ENCODE measurements around the gene PANX2.

Gene PANX2

DNA sequence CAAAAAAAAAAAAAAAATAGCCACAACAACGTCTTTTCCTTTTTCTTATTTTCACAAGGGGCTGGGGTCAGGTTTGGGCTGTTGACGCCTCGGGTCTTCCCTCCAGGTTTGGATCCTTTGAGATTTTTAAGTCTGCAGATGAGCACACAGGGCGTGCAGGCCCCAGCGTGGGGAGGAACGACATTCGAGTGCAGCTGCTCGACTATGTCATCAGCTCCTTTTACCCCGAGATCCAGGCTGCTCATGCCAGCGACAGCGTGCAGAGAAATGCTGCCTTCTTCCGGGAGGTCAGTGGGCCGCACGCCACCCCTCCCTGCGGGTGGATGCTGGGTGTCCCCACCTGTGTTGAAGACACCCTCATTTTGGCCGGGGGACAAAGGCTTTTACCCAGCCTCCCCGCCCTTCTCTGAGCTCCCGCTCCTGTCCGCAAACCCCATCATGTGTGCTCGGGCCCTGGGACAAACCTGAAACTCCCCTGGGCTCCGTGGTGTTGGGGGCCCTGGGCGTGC, 38.0 kb downstream of the PANX2 start:
- no peak overlapping the region for H3K9ac ChIP-seq (ENCODE audit: low read length)
- peaks cover 54% of the 10 kb centered on the region for H3K36me3 ChIP-seq (ENCODE audit: insufficient read depth, low read length)
- H3K9me3 ChIP-seq (ENCODE audit: low read length): no peaks in the 10 kb centered on the region
- no peaks in the 10 kb centered on the region for H3K4me1 ChIP-seq (ENCODE audit: insufficient read depth, low read length)
- no peak overlapping the region for H3K4me3 ChIP-seq (ENCODE audit: low read depth in 1 of 2, low read length in 2 of 2)
- no peaks in the 10 kb centered on the region for H3K27me3 ChIP-seq (ENCODE audit: control insufficient read depth in 1 of 2, insufficient read depth in 2 of 2, low read length in 2 of 2)
- no peak overlapping the region for H3K27ac ChIP-seq (ENCODE audit: low read depth, low read length)

DNA sequence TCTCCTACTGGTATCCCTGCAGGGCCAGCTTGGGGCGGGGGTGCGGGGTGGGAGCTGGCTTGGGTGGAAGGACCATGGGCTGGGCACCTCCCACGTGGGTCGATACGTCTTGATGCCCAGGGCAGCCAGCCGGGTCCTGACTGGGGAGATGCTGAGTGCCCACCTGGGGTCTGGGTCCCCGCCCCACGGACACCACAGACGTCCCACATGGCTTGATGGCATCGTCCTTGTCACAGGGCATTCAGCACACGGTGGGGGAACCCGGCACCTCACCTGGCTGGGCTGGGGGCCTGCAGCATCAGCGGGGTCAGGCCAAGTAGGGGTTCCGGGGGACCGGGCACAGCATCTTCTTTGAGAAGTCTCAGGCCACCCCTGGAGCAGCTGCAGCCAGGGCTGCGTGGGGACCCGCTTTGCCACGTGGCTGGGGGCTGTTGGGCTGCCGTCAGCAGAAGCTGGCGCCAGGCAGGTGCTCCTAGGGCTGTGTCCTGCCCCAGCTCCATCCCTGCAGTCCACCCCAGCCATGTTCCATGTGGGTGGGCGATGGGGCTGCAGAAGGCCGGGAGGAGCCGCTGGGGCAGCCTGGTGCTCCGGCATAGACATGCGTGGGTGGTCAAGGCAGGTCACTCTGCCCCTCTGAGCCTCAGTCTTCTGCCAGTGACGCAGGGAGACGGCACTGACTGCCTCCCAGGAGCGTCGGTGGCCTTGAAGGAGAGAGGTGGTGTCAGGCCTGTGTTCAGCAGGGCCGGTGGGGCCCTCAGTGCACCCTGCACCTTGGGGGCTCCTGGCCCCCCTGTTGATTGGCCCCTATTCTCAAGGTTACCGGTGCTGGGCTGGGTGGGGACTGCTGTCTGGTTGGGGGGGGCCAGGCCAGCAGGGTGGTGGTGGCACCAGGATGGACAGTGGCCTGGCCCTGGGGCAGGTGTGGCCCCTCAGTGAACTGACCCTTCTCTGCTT, 38.7 kb downstream of the PANX2 start:
- no peak overlapping the region for H3K9ac ChIP-seq (ENCODE audit: low read length)
- H3K27me3 ChIP-seq (ENCODE audit: control insufficient read depth in 1 of 2, insufficient read depth in 2 of 2, low read length in 2 of 2): no peaks in the 10 kb centered on the region
- H3K27ac ChIP-seq (ENCODE audit: low read depth, low read length): no peak overlapping the region
- peaks cover 50% of the 10 kb centered on the region for H3K36me3 ChIP-seq (ENCODE audit: insufficient read depth, low read length)
- H3K4me1 ChIP-seq (ENCODE audit: insufficient read depth, low read length): no peaks in the 10 kb centered on the region
- H3K4me3 ChIP-seq (ENCODE audit: low read depth in 1 of 2, low read length in 2 of 2): no peak overlapping the region
- H3K9me3 ChIP-seq (ENCODE audit: low read length): no peaks in the 10 kb centered on the region

DNA sequence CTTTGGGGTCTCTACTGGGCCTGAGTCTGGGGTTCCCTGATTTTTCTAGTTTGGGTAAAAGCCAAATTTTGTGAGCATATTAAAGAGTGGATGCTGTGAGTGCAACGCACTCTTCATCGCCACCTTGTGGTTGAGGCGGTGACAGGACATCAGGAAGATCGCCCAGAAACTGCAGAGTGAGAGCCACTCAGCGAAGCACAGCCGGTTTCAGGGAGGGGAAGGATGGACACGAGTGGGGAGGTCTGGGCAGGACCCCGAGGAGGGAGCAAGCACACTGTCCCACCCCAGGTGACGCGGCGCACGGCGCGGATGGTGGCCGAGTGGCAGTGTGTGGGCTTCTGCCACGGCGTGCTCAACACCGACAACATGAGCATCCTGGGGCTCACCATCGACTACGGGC, 39.4 kb downstream of the PANX2 start:
- Histone ChIP-seq H3K27me3 (ENCODE audit: control insufficient read depth in 1 of 2, insufficient read depth in 2 of 2, low read length in 2 of 2) (no peaks in the 10 kb centered on the region), H3K9ac (ENCODE audit: low read length) (no peak overlapping the region), H3K4me3 (ENCODE audit: low read depth in 1 of 2, low read length in 2 of 2) (no peak overlapping the region), H3K9me3 (ENCODE audit: low read length) (no peaks in the 10 kb centered on the region), H3K4me1 (ENCODE audit: insufficient read depth, low read length) (no peaks in the 10 kb centered on the region), H3K27ac (ENCODE audit: low read depth, low read length) (no peak overlapping the region), H3K36me3 (ENCODE audit: insufficient read depth, low read length) (peaks cover 53% of the 10 kb centered on the region)

DNA sequence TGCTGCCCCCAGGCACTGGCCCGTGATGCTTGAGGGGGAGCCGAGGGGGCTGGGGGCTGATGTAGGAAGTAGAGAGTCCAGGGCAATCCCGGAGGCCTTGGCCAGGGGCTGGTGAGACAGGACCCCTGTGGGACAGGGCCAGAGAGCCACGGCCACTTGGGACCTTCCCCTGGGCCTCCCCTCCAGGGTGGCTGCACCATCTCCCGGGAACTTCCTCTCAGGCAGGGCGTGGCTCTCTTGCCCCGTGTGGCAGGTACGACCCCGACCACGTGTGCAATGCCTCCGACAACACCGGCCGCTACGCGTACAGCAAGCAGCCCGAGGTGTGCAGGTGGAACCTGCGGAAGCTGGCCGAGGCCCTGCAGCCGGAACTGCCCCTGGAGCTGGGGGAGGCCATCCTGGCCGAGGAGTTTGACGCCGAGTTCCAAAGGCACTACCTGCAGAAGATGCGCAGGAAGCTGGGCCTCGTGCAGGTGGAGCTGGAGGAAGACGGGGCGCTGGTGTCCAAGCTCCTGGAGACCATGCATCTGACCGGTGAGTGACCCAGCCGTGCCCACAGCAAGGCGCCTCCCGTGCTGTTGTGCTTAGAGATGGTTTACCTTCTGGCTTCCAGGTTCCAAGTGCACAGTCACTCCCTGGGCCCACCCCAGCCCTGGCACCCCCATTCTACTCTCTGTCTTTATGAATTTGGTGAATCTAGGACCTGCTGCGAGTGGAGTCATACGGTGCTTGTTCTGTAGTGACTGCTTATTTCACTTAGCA, 40.0 kb downstream of the PANX2 start:
- Histone ChIP-seq H3K4me3 (ENCODE audit: low read depth in 1 of 2, low read length in 2 of 2) (no peak overlapping the region), H3K9me3 (ENCODE audit: low read length) (no peaks in the 10 kb centered on the region), H3K36me3 (ENCODE audit: insufficient read depth, low read length) (peaks cover 54% of the 10 kb centered on the region)

DNA sequence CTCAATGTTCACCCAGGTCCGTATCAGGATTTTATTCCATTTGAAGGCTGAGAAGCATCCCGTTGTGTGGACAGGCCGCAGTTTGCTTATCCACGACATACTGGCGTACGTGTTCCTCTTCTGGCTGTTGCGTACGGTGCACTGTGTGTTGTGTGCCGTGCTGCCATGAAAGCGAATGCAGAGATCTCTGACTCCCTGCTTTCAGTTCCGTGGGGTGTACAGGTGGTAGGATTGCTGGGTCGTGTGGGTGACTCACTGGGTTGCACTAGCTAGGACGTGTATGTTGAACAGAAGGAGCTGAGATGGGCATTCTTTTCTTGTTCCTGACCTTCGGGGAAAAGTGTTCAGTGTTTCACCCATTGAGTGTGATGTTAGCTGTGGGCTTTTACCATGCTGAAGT, 40.6 kb downstream of the PANX2 start:
- Histone ChIP-seq H3K4me3 (ENCODE audit: low read depth in 1 of 2, low read length in 2 of 2) (no peak overlapping the region), H3K27ac (ENCODE audit: low read depth, low read length) (no peak overlapping the region), H3K27me3 (ENCODE audit: control insufficient read depth in 1 of 2, insufficient read depth in 2 of 2, low read length in 2 of 2) (no peaks in the 10 kb centered on the region), H3K4me1 (ENCODE audit: insufficient read depth, low read length) (no peaks in the 10 kb centered on the region), H3K9me3 (ENCODE audit: low read length) (no peaks in the 10 kb centered on the region), H3K9ac (ENCODE audit: low read length) (no peak overlapping the region), H3K36me3 (ENCODE audit: insufficient read depth, low read length) (peaks cover 56% of the 10 kb centered on the region)

More for the DNA sequence above, 40.0 kb downstream of the PANX2 start:
- Histone ChIP-seq H3K9ac (ENCODE audit: low read length) (no peak overlapping the region), H3K27me3 (ENCODE audit: control insufficient read depth in 1 of 2, insufficient read depth in 2 of 2, low read length in 2 of 2) (no peaks in the 10 kb centered on the region), H3K27ac (ENCODE audit: low read depth, low read length) (no peak overlapping the region), H3K4me1 (ENCODE audit: insufficient read depth, low read length) (no peaks in the 10 kb centered on the region)

DNA sequence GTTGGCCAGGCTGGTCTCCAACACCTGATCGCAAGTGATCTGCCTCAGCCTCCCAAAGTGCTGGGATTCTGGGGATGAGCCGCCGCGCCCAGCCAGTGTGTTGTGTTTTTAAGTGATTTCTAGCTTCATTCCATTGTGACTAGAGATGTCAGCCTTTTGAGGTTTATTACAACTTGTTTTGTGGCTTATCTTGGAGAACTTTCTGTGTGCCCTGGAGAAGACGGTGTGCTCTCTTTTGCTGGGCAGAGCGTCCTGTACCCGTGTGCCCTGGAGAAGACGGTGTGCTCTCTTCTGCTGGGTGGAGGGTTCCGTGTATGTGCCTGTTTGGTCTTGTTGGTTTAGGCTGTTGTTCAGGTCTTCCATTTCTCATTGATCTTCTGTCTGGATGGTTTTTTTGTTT, 42.7 kb downstream of the PANX2 start:
- no peaks in the 10 kb centered on the region for H3K4me1 ChIP-seq (ENCODE audit: insufficient read depth, low read length)
- H3K9ac ChIP-seq (ENCODE audit: low read length): no peak overlapping the region
- H3K36me3 ChIP-seq (ENCODE audit: insufficient read depth, low read length): peaks cover 60% of the 10 kb centered on the region
- no peak overlapping the region for H3K4me3 ChIP-seq (ENCODE audit: low read depth in 1 of 2, low read length in 2 of 2)
- no peaks in the 10 kb centered on the region for H3K27me3 ChIP-seq (ENCODE audit: control insufficient read depth in 1 of 2, insufficient read depth in 2 of 2, low read length in 2 of 2)
- no peak overlapping the region for H3K27ac ChIP-seq (ENCODE audit: low read depth, low read length)
- no peaks in the 10 kb centered on the region for H3K9me3 ChIP-seq (ENCODE audit: low read length)

DNA sequence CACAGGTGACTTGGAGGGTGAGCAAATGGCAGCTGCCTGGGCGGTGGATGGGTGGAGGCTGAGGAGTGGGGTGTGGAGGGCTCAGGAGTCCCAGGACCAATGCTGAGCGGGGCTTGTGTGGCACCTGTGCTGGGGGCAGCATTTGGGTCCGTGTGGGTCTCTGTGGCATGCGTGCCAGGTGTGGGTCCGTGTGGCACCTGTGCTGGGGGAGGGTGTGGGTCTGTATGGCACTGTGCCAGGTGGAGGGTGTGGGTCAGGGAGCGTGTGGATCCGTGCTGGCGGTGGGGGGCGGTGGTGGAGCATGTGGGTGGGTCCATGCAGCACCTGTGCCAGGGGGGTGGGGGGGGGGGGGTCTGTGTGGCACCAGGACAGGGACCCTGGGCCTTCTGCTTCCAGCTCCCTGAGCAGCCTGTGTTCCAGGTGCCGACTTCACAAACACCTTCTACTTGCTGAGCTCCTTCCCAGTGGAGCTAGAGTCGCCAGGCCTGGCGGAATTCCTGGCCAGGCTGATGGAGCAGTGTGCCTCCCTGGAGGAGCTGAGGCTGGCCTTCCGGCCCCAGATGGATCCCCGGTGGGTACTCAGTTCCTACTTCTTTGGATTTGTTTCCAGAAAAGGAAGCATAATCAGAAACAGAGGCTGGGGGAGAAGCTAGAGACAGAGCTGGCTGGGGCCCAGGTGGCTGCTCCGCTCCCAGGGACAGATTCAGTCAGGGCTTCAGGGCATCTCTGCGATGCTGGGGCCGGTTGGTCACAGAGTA, 44.9 kb downstream of the PANX2 start:
- no peaks in the 10 kb centered on the region for H3K4me1 ChIP-seq (ENCODE audit: insufficient read depth, low read length)
- no peak overlapping the region for H3K27ac ChIP-seq (ENCODE audit: low read depth, low read length)
- H3K4me3 ChIP-seq (ENCODE audit: low read depth in 1 of 2, low read length in 2 of 2): no peak overlapping the region
- no peaks in the 10 kb centered on the region for H3K9me3 ChIP-seq (ENCODE audit: low read length)
- no peak overlapping the region for H3K9ac ChIP-seq (ENCODE audit: low read length)
- H3K27me3 ChIP-seq (ENCODE audit: control insufficient read depth in 1 of 2, insufficient read depth in 2 of 2, low read length in 2 of 2): no peaks in the 10 kb centered on the region
- H3K36me3 ChIP-seq (ENCODE audit: insufficient read depth, low read length): peaks cover 64% of the 10 kb centered on the region

DNA sequence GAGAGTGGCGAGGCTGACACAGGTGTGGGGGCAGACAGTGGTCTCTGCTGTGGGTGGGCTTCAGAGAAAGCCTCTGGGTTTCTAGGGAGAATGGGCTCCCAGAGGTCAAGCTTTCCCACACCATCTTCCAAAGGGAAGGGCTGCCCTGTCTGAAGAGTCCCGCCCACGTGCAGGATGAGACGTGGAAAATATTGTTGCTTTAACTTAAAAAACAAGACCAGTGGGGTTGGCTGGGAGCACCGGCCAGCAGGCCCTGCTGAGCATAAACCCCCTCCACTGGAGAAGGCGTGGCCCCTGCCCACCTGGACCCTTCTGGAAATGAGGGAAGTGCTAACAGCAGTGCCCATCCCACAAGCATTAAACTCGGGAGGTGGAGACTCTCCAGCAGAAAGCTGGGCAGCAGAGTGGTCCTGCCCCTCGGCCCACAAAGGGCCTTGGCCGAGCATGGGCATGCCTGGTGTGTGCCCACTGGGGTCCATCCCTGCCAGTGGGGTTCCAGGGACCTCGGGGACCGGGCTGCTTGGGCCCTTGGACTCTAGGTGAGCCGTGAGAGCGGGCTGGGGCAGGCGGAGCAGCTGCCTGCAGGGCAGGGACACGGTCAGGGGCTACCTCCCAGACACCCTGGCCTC, 45.6 kb downstream of the PANX2 start:
- Histone ChIP-seq H3K27ac (ENCODE audit: low read depth, low read length) (no peak overlapping the region), H3K36me3 (ENCODE audit: insufficient read depth, low read length) (peaks cover 64% of the 10 kb centered on the region), H3K9me3 (ENCODE audit: low read length) (no peaks in the 10 kb centered on the region), H3K9ac (ENCODE audit: low read length) (no peak overlapping the region), H3K4me3 (ENCODE audit: low read depth in 1 of 2, low read length in 2 of 2) (no peak overlapping the region), H3K4me1 (ENCODE audit: insufficient read depth, low read length) (no peaks in the 10 kb centered on the region), H3K27me3 (ENCODE audit: control insufficient read depth in 1 of 2, insufficient read depth in 2 of 2, low read length in 2 of 2) (no peaks in the 10 kb centered on the region)

DNA sequence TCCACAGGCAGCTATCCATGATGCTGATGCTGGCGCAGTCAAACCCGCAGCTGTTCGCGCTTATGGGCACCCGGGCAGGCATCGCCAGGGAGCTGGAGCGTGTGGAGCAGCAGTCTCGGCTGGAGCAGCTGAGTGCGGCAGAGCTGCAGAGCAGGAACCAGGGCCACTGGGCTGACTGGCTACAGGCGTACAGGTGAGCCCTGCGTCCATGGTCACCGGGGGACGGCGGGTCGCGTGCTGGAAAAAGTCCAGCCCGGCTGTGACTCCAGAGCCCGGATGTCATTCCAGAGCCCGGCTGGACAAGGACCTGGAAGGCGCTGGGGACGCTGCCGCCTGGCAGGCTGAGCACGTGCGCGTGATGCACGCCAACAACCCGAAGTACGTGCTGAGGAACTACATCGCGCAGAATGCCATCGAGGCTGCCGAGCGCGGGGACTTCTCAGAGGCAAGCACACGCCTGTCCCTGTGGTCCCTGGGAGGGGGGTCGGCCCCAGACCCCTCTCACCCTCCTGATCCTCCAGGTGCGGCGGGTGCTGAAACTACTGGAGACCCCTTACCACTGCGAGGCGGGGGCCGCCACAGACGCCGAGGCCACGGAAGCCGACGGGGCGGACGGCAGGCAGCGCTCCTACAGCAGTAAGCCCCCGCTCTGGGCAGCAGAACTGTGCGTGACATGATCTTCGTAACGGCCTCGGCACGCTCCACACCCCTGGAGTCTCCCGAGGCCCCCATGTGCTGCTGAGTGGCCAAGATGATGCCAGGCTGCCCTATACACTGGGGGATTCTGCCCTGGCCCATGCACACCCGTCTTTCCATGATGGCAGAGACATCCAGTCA, 46.4 kb downstream of the PANX2 start:
- peaks cover 69% of the 10 kb centered on the region for H3K36me3 ChIP-seq (ENCODE audit: insufficient read depth, low read length)

DNA sequence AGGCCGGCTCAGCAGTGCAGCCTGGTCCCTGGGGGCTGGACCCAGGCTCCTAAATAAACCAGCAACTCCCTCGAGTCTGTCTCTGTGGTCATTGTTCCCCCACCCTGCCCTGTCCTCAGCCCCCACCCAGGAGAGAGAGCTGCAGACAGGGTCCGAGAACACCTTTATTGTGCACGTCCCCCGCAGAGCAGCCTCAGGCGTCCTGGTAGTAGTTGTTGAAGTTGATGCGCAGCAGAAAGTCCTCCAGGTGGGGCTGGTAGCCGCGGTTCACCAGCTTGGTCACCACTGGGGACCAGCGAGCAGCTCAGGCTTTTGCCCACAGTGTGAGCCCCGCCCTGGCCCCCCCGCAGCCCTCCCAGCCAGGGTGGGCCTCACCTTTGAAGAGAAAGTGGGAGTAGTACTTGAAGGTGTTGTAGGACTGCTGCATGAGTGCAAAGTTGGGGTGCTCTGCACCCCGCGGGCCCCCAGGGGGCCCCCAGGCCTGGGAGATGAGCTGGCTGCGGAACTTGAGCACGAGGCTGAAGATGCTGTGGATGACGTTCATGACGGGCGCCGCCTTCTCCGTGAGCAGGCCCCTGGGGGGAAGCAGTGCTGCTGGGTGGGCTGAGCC, 47.1 kb downstream of the PANX2 start:
- Histone ChIP-seq H3K4me1 (ENCODE audit: insufficient read depth, low read length) (no peaks in the 10 kb centered on the region), H3K9me3 (ENCODE audit: low read length) (no peaks in the 10 kb centered on the region), H3K36me3 (ENCODE audit: insufficient read depth, low read length) (peaks cover 69% of the 10 kb centered on the region), H3K27ac (ENCODE audit: low read depth, low read length) (no peak overlapping the region), H3K27me3 (ENCODE audit: control insufficient read depth in 1 of 2, insufficient read depth in 2 of 2, low read length in 2 of 2) (no peaks in the 10 kb centered on the region), H3K9ac (ENCODE audit: low read length) (no peak overlapping the region), H3K4me3 (ENCODE audit: low read depth in 1 of 2, low read length in 2 of 2) (no peak overlapping the region)

More for the DNA sequence above, 46.4 kb downstream of the PANX2 start:
- Histone ChIP-seq H3K9ac (ENCODE audit: low read length) (no peak overlapping the region), H3K4me3 (ENCODE audit: low read depth in 1 of 2, low read length in 2 of 2) (no peak overlapping the region), H3K4me1 (ENCODE audit: insufficient read depth, low read length) (no peaks in the 10 kb centered on the region), H3K27me3 (ENCODE audit: control insufficient read depth in 1 of 2, insufficient read depth in 2 of 2, low read length in 2 of 2) (no peaks in the 10 kb centered on the region), H3K9me3 (ENCODE audit: low read length) (no peaks in the 10 kb centered on the region), H3K27ac (ENCODE audit: low read depth, low read length) (no peak overlapping the region)

Measured in muscle layer of colon (tissue), 2 donors.